ENCODE measurements around the gene SLC9A9. TPM values are rescaled to one million over a fixed set of nuclear protein-coding genes. Genes with fewer than 3 reads are reported as not detected.

SLC9A9 gene
- total RNA-seq, 2 donors from 2014 or later: 4.3 to 5.2 TPM

GRCh38 chr3:143429628-143430514, 418.4 kb downstream of the SLC9A9 start:
- Mint-ChIP-seq H3K27me3 (ENCODE audit: low read depth) (no peaks in the 10 kb centered on the region), H3K9me3 (no peaks in the 10 kb centered on the region), H3K27ac (no peak overlapping the region), H3K4me3 (no peak overlapping the region), H3K36me3 (ENCODE audit: insufficient read depth in 2 of 2) (no peaks in the 10 kb centered on the region), H3K4me1 (ENCODE audit: low read depth) (peaks cover 6% of the 10 kb centered on the region)
- DNase-seq (no peak), ATAC-seq (replicated peaks in 1 of 2) (no peak)

GRCh38 chr3:143428294-143428693, 420.0 kb downstream of the SLC9A9 start:
- H3K4me1 Mint-ChIP-seq (ENCODE audit: low read depth): peaks cover 21% of the 10 kb centered on the region
- no peak for ATAC-seq (replicated peaks in 1 of 2)
- no peaks in the 10 kb centered on the region for H3K9me3 Mint-ChIP-seq

DNA sequence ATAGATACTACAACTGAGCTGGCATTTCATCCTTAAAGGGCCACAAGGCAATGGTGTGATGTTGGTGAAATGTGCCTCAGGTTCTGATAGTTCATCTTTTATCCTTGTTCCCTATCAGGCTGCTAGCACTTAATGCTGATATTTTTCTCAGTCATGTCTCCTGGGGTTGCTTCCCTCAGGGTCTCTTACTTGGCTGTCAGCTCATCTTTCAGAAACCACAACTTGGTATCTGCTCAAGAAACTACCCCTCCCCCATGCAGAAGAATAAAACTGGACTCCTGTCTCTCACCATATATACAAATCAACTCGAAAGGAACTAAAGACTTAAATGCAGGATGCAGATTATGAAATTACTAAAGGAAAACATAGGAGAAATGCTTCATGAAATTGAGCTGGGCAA, 420.6 kb downstream of the SLC9A9 start:
- no peaks in the 10 kb centered on the region for H3K36me3 Mint-ChIP-seq (ENCODE audit: insufficient read depth in 2 of 2)
- no peak for DNase-seq
- no peak overlapping the region for H3K27ac Mint-ChIP-seq
- no peaks in the 10 kb centered on the region for H3K27me3 Mint-ChIP-seq (ENCODE audit: low read depth)
- H3K9me3 Mint-ChIP-seq: no peaks in the 10 kb centered on the region
- no peak for ATAC-seq (replicated peaks in 1 of 2)
- no peak overlapping the region for H3K4me3 Mint-ChIP-seq
- peaks cover 21% of the 10 kb centered on the region for H3K4me1 Mint-ChIP-seq (ENCODE audit: low read depth)

More at GRCh38 chr3:143428294-143428693, 420.0 kb downstream of the SLC9A9 start:
- no peak for DNase-seq
- H3K27me3 Mint-ChIP-seq (ENCODE audit: low read depth): no peaks in the 10 kb centered on the region
- no peak overlapping the region for H3K4me3 Mint-ChIP-seq
- H3K36me3 Mint-ChIP-seq (ENCODE audit: insufficient read depth in 2 of 2): no peaks in the 10 kb centered on the region
- no peak overlapping the region for H3K27ac Mint-ChIP-seq

DNA sequence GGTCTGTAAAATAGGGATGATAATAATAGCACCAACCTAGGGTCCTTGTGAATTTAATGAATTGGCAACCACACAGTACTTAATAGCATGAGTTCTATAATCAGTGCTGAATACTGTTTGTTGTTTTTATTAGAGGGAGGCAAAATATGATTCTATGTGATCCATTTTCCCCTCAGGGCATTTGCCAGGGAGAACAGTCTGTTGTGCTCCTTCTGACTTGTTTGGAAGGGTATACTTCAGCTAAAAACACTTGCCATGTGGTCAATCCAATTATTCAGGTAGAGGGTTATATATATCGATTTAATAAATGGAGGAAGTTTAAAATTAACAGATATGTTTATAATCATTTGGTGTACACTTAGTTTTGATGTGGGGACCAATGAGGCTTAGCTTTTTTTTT, 423.4 kb downstream of the SLC9A9 start:
- Mint-ChIP-seq H3K9me3 (no peaks in the 10 kb centered on the region), H3K27ac (no peak overlapping the region), H3K4me3 (no peak overlapping the region), H3K4me1 (ENCODE audit: low read depth) (peaks cover 21% of the 10 kb centered on the region), H3K36me3 (ENCODE audit: insufficient read depth in 2 of 2) (no peaks in the 10 kb centered on the region), H3K27me3 (ENCODE audit: low read depth) (peaks cover 4% of the 10 kb centered on the region)
- no peak for DNase-seq
- ATAC-seq (replicated peaks in 1 of 2): no peak

- no peak for DNase-seq
- H3K36me3 Mint-ChIP-seq (ENCODE audit: insufficient read depth in 2 of 2): no peaks in the 10 kb centered on the region
- no peak overlapping the region for H3K27ac Mint-ChIP-seq
- peaks cover 15% of the 10 kb centered on the region for H3K4me1 Mint-ChIP-seq (ENCODE audit: low read depth)
- H3K27me3 Mint-ChIP-seq (ENCODE audit: low read depth): peaks cover 4% of the 10 kb centered on the region
- no peak overlapping the region for H3K4me3 Mint-ChIP-seq
- ATAC-seq (replicated peaks in 1 of 2): no peak
- H3K9me3 Mint-ChIP-seq: no peaks in the 10 kb centered on the region
Observed at GRCh38 chr3:143421556-143421955, 426.7 kb downstream of the SLC9A9 start.

DNA sequence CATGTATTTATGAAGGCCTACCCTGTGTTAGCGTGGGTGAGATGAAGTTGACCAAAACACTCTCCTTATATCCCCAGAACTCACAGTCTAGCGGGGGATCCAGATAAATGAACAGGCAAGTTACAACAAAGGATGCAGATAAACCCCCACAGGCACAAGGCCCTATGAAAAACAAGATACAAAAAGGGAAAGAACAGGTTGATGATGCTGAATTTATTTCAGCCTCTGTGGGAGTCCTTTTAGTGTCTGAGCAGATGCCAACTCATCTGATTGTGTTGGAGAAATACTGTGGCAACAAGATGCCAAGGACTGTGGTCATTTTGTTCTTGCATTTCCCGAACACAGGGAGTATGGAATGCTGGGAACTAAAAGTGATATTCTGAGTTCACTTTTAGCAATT, 428.7 kb downstream of the SLC9A9 start:
- Mint-ChIP-seq H3K4me3 (no peak overlapping the region), H3K27ac (no peak overlapping the region), H3K4me1 (ENCODE audit: low read depth) (peaks cover 19% of the 10 kb centered on the region), H3K36me3 (ENCODE audit: insufficient read depth in 2 of 2) (no peaks in the 10 kb centered on the region), H3K27me3 (ENCODE audit: low read depth) (peaks cover 4% of the 10 kb centered on the region), H3K9me3 (no peaks in the 10 kb centered on the region)
- no peak for DNase-seq
- ATAC-seq (replicated peaks in 1 of 2): no peak

DNA sequence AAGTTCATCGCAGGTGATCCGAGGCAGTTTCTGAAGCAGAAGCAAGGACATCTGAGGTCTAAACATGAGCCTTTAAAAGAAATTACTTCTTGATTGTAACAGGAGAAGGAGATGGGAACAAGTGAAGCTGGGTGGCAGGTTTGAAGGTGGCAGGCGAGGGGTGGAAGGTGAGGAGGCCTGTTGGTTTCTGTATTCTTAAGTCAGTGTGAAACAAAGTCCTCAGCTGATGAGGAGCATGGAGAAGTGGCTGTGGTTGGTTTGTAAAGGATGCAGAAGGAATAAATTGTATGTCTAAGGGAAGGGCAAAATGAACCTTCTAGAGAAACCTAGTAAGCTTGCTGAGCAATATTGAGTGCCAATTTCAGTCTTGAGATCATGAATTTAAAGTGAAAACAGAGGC, 429.9 kb downstream of the SLC9A9 start:
- Mint-ChIP-seq H3K9me3 (no peaks in the 10 kb centered on the region), H3K4me1 (ENCODE audit: low read depth) (peaks cover 10% of the 10 kb centered on the region), H3K27me3 (ENCODE audit: low read depth) (peaks cover 4% of the 10 kb centered on the region), H3K4me3 (no peak overlapping the region), H3K36me3 (ENCODE audit: insufficient read depth in 2 of 2) (no peaks in the 10 kb centered on the region), H3K27ac (no peak overlapping the region)
- ATAC-seq (replicated peaks in 1 of 2) (no peak), DNase-seq (no peak)

- ATAC-seq (replicated peaks in 1 of 2): no peak
- H3K9me3 Mint-ChIP-seq: no peaks in the 10 kb centered on the region
- no peak overlapping the region for H3K4me3 Mint-ChIP-seq
- DNase-seq: no peak
- no peaks in the 10 kb centered on the region for H3K27me3 Mint-ChIP-seq (ENCODE audit: low read depth)
- H3K4me1 Mint-ChIP-seq (ENCODE audit: low read depth): peaks cover 9% of the 10 kb centered on the region
- H3K36me3 Mint-ChIP-seq (ENCODE audit: insufficient read depth in 2 of 2): no peaks in the 10 kb centered on the region
- no peak overlapping the region for H3K27ac Mint-ChIP-seq
Observed at GRCh38 chr3:143416229-143416628, 432.0 kb downstream of the SLC9A9 start.

DNA sequence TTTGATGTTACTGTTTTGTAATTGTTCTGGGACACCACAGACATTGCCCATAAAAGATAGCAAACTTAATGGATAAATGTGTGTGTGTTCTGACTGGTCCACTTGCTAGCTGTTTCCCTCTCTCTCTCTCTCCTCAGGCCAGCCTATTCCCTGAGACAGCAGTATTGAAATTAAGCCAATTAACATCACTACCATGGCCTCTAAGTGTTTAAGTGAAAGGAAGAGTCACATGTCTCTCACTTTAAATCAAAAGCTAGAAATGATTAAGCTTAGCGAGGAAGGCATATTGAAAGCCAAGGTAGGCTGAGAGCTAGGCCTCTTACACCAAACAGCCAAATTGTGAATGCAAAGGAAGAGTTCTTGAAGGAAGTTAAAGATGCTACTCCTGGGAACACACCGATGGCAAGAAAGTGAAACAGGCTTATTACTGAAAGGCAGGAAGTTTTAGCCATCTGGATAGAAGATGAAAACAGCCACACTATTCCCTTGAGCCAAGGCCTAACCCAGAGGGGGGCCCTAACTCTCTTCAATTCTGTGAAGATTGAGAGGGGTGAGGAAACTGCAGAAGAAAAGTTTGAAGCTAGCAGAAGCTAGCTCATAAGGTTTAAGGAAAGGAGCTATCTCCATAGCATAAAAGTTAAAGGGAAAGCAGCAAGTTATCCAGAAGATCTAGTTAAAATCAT, 433.6 kb downstream of the SLC9A9 start:
- Mint-ChIP-seq H3K4me1 (ENCODE audit: low read depth) (peaks cover 9% of the 10 kb centered on the region), H3K9me3 (no peaks in the 10 kb centered on the region), H3K4me3 (no peak overlapping the region), H3K36me3 (ENCODE audit: insufficient read depth in 2 of 2) (no peaks in the 10 kb centered on the region), H3K27ac (no peak overlapping the region), H3K27me3 (ENCODE audit: low read depth) (no peaks in the 10 kb centered on the region)
- no peak for DNase-seq
- peak; percentile 71 to 77 for ATAC-seq (replicated peaks in 1 of 2)

- no peaks in the 10 kb centered on the region for H3K9me3 Mint-ChIP-seq
- DNase-seq (no peak), ATAC-seq (replicated peaks in 1 of 2) (no peak)
- no peaks in the 10 kb centered on the region for H3K36me3 Mint-ChIP-seq (ENCODE audit: insufficient read depth in 2 of 2)
- H3K27ac Mint-ChIP-seq: no peak overlapping the region
- no peaks in the 10 kb centered on the region for H3K27me3 Mint-ChIP-seq (ENCODE audit: low read depth)
- no peak overlapping the region for H3K4me3 Mint-ChIP-seq
- H3K4me1 Mint-ChIP-seq (ENCODE audit: low read depth): peaks cover 9% of the 10 kb centered on the region
Observed at GRCh38 chr3:143413372-143413771, 434.9 kb downstream of the SLC9A9 start.

DNA sequence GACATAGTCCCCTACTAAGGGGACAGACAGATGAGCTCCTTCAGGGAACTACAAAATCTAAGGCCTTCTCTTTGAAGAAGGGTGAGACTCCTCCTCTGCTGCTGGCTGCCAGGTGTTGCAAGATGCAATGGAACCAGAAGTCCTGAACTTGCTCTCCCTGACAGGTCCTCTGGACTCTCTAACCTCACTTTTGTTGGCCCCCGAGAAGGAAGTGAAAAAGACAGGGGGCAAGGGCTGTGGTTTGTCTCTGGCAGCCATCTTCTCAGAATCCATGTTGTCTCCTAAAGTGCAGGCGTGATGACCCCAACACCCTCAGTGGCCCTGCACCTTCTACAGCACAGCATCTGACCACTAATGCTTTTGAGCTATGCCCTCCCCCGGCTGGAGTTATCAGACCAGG, 436.2 kb downstream of the SLC9A9 start:
- no peak for DNase-seq
- no peaks in the 10 kb centered on the region for H3K9me3 Mint-ChIP-seq
- H3K36me3 Mint-ChIP-seq (ENCODE audit: insufficient read depth in 2 of 2): no peaks in the 10 kb centered on the region
- H3K4me1 Mint-ChIP-seq (ENCODE audit: low read depth): peaks cover 9% of the 10 kb centered on the region
- H3K4me3 Mint-ChIP-seq: no peak overlapping the region
- no peak overlapping the region for H3K27ac Mint-ChIP-seq
- no peaks in the 10 kb centered on the region for H3K27me3 Mint-ChIP-seq (ENCODE audit: low read depth)
- ATAC-seq (replicated peaks in 1 of 2): no peak

DNA sequence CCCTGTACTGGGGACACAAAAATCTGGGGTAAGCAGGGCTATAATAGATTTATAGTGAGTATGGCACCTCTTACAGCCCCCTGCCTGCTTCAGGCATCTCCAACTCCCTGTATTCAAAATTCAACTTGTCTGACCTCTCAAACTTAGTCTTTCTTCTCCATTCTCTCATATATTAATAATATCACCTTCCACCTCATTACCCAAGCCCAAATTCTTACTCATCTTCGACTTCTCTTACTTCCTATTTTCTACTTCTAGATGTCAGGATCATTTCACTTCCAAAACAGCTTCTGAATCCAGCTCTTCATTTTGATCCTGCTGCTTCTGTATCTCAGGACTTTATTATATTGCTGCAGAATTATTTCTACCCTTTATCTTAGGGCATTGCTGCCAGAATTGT, 438.0 kb downstream of the SLC9A9 start:
- H3K4me3 Mint-ChIP-seq: no peak overlapping the region
- H3K9me3 Mint-ChIP-seq: no peaks in the 10 kb centered on the region
- no peak overlapping the region for H3K27ac Mint-ChIP-seq
- peaks cover 9% of the 10 kb centered on the region for H3K4me1 Mint-ChIP-seq (ENCODE audit: low read depth)
- H3K36me3 Mint-ChIP-seq (ENCODE audit: insufficient read depth in 2 of 2): no peaks in the 10 kb centered on the region
- DNase-seq (no peak), ATAC-seq (replicated peaks in 1 of 2) (no peak)
- no peaks in the 10 kb centered on the region for H3K27me3 Mint-ChIP-seq (ENCODE audit: low read depth)

- no peak overlapping the region for H3K27ac Mint-ChIP-seq
- H3K36me3 Mint-ChIP-seq (ENCODE audit: insufficient read depth in 2 of 2): peaks cover under 1 to 1% of the 10 kb centered on the region in 2 donors
- no peak for ATAC-seq (replicated peaks in 1 of 2)
- H3K4me3 Mint-ChIP-seq: no peak overlapping the region
- peaks cover 0 to 2% of the 10 kb centered on the region in 2 donors for H3K9me3 Mint-ChIP-seq
- no peak for DNase-seq
- H3K4me1 Mint-ChIP-seq (ENCODE audit: low read depth): no peaks in the 10 kb centered on the region
- no peaks in the 10 kb centered on the region for H3K27me3 Mint-ChIP-seq (ENCODE audit: low read depth)
Observed at GRCh38 chr3:143408771-143409170, 439.5 kb downstream of the SLC9A9 start.
